ENCODE results near the gene CLUH.

DNA sequence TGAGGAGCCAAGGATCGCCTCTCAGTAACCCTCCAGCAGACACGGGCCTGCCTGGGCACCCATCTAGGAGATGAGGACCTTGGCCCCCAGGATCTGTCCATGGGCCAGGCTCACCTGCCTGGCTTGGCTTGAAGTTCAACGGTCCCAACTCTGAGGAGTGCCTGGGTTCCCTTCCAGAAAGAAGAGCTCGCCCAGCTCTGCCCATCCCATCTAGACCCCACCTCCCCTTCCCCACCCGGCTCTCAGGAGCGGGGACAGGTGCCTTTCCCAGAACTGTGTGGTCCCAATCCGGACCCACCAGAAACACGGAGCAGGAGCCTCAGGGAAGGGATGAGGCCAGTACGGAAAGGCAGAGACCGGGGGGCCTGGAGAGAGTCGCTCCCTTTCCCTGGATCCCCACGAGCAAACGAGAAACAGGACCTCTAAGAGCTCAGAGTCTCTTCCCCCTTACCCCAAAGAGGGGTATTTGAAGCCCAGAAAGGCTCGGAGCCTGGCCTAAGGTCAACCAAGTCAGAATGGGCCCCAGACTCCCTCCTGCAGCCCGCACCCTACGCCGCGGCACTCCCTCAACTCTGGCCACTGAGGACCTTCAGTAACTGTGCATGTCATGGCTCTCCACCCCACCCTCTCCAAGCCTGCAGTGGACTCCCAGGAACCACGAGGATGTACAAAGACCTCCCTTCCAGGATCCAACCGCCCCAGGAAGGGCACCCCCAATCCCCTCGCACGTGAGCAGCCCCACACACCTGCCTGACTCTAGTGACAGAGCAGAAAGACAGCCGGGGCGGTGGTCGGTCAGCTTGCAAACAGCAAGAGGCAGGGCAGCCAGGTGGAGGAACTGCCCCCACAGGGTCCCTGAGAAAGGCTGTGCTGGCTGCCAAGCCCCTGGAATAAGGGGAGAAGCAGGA is 5.4 kb downstream of the CLUH start:
- TF ChIP-seq EP300 (IDR thresholded peaks at IDR 0.05) (no peak), CTCF (IDR thresholded peaks at IDR 0.05) (no peak), POLR2A (IDR thresholded peaks at IDR 0.05) (no peak)

All from ovary (tissue), 3 donors.